Measurements from ENCODE around the gene GPR152. TPM values are rescaled to one million over a fixed set of nuclear protein-coding genes. Genes with fewer than 3 reads are reported as not detected.
A peak's percentile ranks its signal among the peaks of the same experiment; 100 is the strongest.
"Not testable (repeated sequence)": the region's sequence is repeated elsewhere in the genome, so short reads cannot be mapped to it uniquely, and the experiment has no call there.

The GPR152 gene
- total RNA-seq, 2 experiments from 2014 or later: not detected

GRCh38 chr11:67428052-67429001 is 24.2 kb downstream of the GPR152 start, which contains the start of gene RPS6KB2:
Gene RPS6KB2, plus strand, starts transcription at chr11:67428494. Its CDS starts 52 bp downstream, at chr11:67428546.
- DNase-seq (peak; percentile 96 to 100 (median 99)), ATAC-seq (ENCODE audit: poor library complexity) (peak; percentile 84)
- Mint-ChIP-seq H3K36me3 (ENCODE audit: low read depth) (peaks cover 42% of the 10 kb centered on the region), H3K9me3 (no peaks in the 10 kb centered on the region), H3K4me1 (ENCODE audit: low read depth) (peaks cover 34% of the 10 kb centered on the region), H3K27ac (peak within 1 kb of the TSS; percentile 96), H3K27me3 (no peaks in the 10 kb centered on the region), H3K4me3 (peak within 1 kb of the TSS; percentile 98)
- ChIA-PET POLR2A (interaction anchor here (0.6 to 17.7 kb wide), 13 partner anchors 9 to 1930 kb away, joined by 3 to 411 read pairs (median 7); partner anchors contain the start of genes AIP, CARNS1, CORO1B and MALAT1), CTCF (interaction anchor here (1.5 kb wide), 1 partner anchor 46 kb away, joined by 5 read pairs; no protein-coding TSS in a partner anchor)
- intact Hi-C loops (cut with DNase I, micrococcal nuclease): loop anchor here (1.0 to 2.0 kb wide), 5 partner anchors 28 to 78 kb away; partner anchors contain the start of genes PPP1CA (in 1 of the 2), RAD9A (in 1 of the 2) and TMEM134 (in 1 of the 2)
- no peak for TF ChIP-seq CTCF (IDR thresholded peaks at IDR 0.05)
- Histone ChIP-seq H3K36me3 (ENCODE audit: insufficient read depth, low read length) (peaks cover 33% of the 10 kb centered on the region), H3K4me1 (ENCODE audit: insufficient read depth, low read length) (peaks cover 60% of the 10 kb centered on the region), H3K9me3 (ENCODE audit: control insufficient read depth in 1 of 2, insufficient read depth in 1 of 2, low read length in 2 of 2) (no peaks in the 10 kb centered on the region), H3K27me3 (ENCODE audit: control insufficient read depth in 1 of 2, insufficient read depth in 2 of 2, low read length in 2 of 2) (no peaks in the 10 kb centered on the region), H3K27ac (ENCODE audit: low read depth in 1 of 2, low read length in 2 of 2) (peak within 1 kb of the TSS; percentile 85 to 86), H3K4me3 (ENCODE audit: low read length) (peak within 1 kb of the TSS; percentile 92)

- H3K4me1 Mint-ChIP-seq (ENCODE audit: low read depth): peaks cover 34% of the 10 kb centered on the region
- H3K27ac ChIP-seq (ENCODE audit: low read depth in 1 of 2, low read length in 2 of 2): peak overlapping the region; percentile 42 to 86
- ChIA-PET POLR2A (interaction anchor here (1.0 to 17.7 kb wide), 10 partner anchors 10 to 188 kb away, joined by 3 to 411 read pairs (median 13); partner anchors contain the start of genes AIP, CARNS1, CDK2AP2 and PPP1CA), CTCF (interaction anchor here (1.5 kb wide), 1 partner anchor 45 kb away, joined by 5 read pairs; no protein-coding TSS in a partner anchor)
- H3K4me1 ChIP-seq (ENCODE audit: insufficient read depth, low read length): peaks cover 51% of the 10 kb centered on the region
- intact Hi-C loops (cut with DNase I, micrococcal nuclease); H3K9me3 Mint-ChIP-seq; H3K27me3 Mint-ChIP-seq; ATAC-seq (ENCODE audit: poor library complexity); H3K27me3 ChIP-seq (ENCODE audit: control insufficient read depth in 1 of 2, insufficient read depth in 2 of 2, low read length in 2 of 2); H3K9me3 ChIP-seq (ENCODE audit: control insufficient read depth in 1 of 2, insufficient read depth in 1 of 2, low read length in 2 of 2): not testable (repeated sequence)
- DNase-seq: peak in 1 of 14 experiments; percentile 4
- H3K27ac Mint-ChIP-seq: peak overlapping the region; percentile 96
- peaks cover 23% of the 10 kb centered on the region for H3K36me3 ChIP-seq (ENCODE audit: insufficient read depth, low read length)
- peak overlapping the region; percentile 98 for H3K4me3 Mint-ChIP-seq
- peaks cover 33% of the 10 kb centered on the region for H3K36me3 Mint-ChIP-seq (ENCODE audit: low read depth)
- H3K4me3 ChIP-seq (ENCODE audit: low read length): peak overlapping the region; percentile 92
These were observed 25.1 kb downstream of the GPR152 start for GRCh38 chr11:67427364-67427859.

GRCh38 chr11:67423891-67424613 is 28.5 kb downstream of the GPR152 start:
- TF ChIP-seq CTCF (IDR thresholded peaks at IDR 0.05): no peak
- Histone ChIP-seq H3K27me3 (ENCODE audit: control insufficient read depth in 1 of 2, insufficient read depth in 2 of 2, low read length in 2 of 2) (no peaks in the 10 kb centered on the region), H3K27ac (ENCODE audit: low read depth in 1 of 2, low read length in 2 of 2) (no peak overlapping the region), H3K9me3 (ENCODE audit: control insufficient read depth in 1 of 2, insufficient read depth in 1 of 2, low read length in 2 of 2) (no peaks in the 10 kb centered on the region), H3K4me1 (ENCODE audit: insufficient read depth, low read length) (peaks cover 42% of the 10 kb centered on the region), H3K36me3 (ENCODE audit: insufficient read depth, low read length) (no peaks in the 10 kb centered on the region), H3K4me3 (ENCODE audit: low read length) (no peak overlapping the region)
- H3K27ac Mint-ChIP-seq: no peak overlapping the region
- peaks cover 41% of the 10 kb centered on the region for H3K4me1 Mint-ChIP-seq (ENCODE audit: low read depth)
- no peak for ATAC-seq (ENCODE audit: poor library complexity)
- H3K4me3 Mint-ChIP-seq: no peak overlapping the region
- POLR2A ChIA-PET: interaction anchor here (1.2 to 7.4 kb wide), 4 partner anchors 12 to 22 kb away, joined by 4 to 136 read pairs (median 7); partner anchors contain the start of genes PPP1CA and TBC1D10C
- H3K36me3 Mint-ChIP-seq (ENCODE audit: low read depth): peaks cover 19% of the 10 kb centered on the region
- H3K27me3 Mint-ChIP-seq: no peaks in the 10 kb centered on the region
- intact Hi-C loops (cut with DNase I, micrococcal nuclease): no loop called here
- DNase-seq: no peak
- CTCF ChIA-PET: no interaction called here
- no peaks in the 10 kb centered on the region for H3K9me3 Mint-ChIP-seq
